Neural cell (in vitro differentiated cells): ENCODE measurements around the gene ARFRP1.

ENCODE experiments used
- EP300 ChIP-seq: fragments of 450-650 bp; conservative IDR thresholded peaks from 2 replicates; pipeline ENCODE4 v1.6.1; 2014; ENCODE audit warnings: antibody characterized with exemption, mild to moderate bottlenecking, moderate library complexity; ENCODE audit not compliant: poor library complexity, severe bottlenecking
- MXI1 ChIP-seq: fragments of 450-650 bp; conservative IDR thresholded peaks from 2 replicates; pipeline ENCODE4 v1.6.1; 2014; ENCODE audit warnings: antibody characterized with exemption, mild to moderate bottlenecking; ENCODE audit not compliant: poor library complexity, severe bottlenecking
- POLR2AphosphoS5 ChIP-seq: IDR thresholded peaks from 2 replicates; pipeline ENCODE4 v1.6.1; 2012
- RAD21 ChIP-seq: fragments of 450-650 bp; conservative IDR thresholded peaks from 2 replicates; pipeline ENCODE4 v1.6.1; 2014; ENCODE audit warnings: antibody characterized with exemption, mild to moderate bottlenecking, moderate library complexity
- TF ChIP-seq, protein P1 (sequence below): fragments of 450-650 bp; IDR thresholded peaks from 2 replicates; pipeline ENCODE4 v1.5.1; 2014; ENCODE audit warnings: antibody characterized with exemption, mild to moderate bottlenecking, moderate library complexity; ENCODE audit not compliant: poor library complexity, severe bottlenecking
- TF ChIP-seq, protein P2 (sequence below): IDR thresholded peaks from 2 replicates; pipeline ENCODE4 v1.6.1; 2012; ENCODE audit warnings: borderline replicate concordance

DNA sequence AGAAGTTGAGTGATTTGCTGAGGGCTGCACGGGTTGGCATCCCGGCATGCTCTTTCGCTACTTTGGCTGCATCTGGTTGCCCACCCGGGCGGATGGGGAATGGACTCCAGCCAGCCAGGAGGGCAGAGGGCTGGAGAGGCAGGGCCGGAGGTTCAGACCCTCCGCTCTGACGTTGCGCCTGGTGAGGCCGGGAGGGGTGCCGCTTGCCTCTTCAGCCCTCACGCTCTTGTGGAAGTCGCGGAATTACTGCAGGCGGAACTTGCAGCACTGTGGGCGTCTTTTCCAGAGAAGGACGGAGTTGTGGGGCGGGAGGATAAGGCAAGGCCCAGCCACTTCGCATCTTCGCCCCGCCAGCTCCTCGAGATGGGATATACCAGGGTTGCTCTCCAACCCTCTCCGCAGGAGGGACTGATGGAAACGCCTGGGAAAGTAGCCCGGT, 49.0 kb downstream of the ARFRP1 start:
- TF ChIP-seq, protein P1, sequence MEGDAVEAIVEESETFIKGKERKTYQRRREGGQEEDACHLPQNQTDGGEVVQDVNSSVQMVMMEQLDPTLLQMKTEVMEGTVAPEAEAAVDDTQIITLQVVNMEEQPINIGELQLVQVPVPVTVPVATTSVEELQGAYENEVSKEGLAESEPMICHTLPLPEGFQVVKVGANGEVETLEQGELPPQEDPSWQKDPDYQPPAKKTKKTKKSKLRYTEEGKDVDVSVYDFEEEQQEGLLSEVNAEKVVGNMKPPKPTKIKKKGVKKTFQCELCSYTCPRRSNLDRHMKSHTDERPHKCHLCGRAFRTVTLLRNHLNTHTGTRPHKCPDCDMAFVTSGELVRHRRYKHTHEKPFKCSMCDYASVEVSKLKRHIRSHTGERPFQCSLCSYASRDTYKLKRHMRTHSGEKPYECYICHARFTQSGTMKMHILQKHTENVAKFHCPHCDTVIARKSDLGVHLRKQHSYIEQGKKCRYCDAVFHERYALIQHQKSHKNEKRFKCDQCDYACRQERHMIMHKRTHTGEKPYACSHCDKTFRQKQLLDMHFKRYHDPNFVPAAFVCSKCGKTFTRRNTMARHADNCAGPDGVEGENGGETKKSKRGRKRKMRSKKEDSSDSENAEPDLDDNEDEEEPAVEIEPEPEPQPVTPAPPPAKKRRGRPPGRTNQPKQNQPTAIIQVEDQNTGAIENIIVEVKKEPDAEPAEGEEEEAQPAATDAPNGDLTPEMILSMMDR = no peak
- TF ChIP-seq RAD21 = no peak
- TF ChIP-seq, protein P2, sequence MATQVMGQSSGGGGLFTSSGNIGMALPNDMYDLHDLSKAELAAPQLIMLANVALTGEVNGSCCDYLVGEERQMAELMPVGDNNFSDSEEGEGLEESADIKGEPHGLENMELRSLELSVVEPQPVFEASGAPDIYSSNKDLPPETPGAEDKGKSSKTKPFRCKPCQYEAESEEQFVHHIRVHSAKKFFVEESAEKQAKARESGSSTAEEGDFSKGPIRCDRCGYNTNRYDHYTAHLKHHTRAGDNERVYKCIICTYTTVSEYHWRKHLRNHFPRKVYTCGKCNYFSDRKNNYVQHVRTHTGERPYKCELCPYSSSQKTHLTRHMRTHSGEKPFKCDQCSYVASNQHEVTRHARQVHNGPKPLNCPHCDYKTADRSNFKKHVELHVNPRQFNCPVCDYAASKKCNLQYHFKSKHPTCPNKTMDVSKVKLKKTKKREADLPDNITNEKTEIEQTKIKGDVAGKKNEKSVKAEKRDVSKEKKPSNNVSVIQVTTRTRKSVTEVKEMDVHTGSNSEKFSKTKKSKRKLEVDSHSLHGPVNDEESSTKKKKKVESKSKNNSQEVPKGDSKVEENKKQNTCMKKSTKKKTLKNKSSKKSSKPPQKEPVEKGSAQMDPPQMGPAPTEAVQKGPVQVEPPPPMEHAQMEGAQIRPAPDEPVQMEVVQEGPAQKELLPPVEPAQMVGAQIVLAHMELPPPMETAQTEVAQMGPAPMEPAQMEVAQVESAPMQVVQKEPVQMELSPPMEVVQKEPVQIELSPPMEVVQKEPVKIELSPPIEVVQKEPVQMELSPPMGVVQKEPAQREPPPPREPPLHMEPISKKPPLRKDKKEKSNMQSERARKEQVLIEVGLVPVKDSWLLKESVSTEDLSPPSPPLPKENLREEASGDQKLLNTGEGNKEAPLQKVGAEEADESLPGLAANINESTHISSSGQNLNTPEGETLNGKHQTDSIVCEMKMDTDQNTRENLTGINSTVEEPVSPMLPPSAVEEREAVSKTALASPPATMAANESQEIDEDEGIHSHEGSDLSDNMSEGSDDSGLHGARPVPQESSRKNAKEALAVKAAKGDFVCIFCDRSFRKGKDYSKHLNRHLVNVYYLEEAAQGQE = no peak
- TF ChIP-seq POLR2AphosphoS5 = no peak
- no peak for TF ChIP-seq MXI1
- TF ChIP-seq EP300 = no peak
